ENCODE measurements around the gene CXCL14. TPM values are rescaled to one million over a fixed set of nuclear protein-coding genes. Genes with fewer than 3 reads are reported as not detected.

The CXCL14 gene
- total RNA-seq, 4 donors from 2014 or later: 0.15 to 23.2 (median 3.8) TPM

GRCh38 chr5:135598691-135599395 is 20.1 kb upstream of the CXCL14 start:
- TF ChIP-seq POLR2A (IDR thresholded peaks at IDR 0.05) (no peak), CTCF (IDR thresholded peaks at IDR 0.05) (no peak), EP300 (IDR thresholded peaks at IDR 0.05) (no peak), POLR2AphosphoS5 (IDR thresholded peaks at IDR 0.05) (no peak)
- WGBS, 2 donors (ENCODE audit: low coverage in 1 of 2): 59 to 71% methylated on average over 8 to 9 of the region's 9 CpGs
- Histone ChIP-seq H3K4me3 (no peak overlapping the region), H3K27me3 (peaks cover 8% of the 10 kb centered on the region), H3K9me3 (peaks cover 0 to 6% (median 0%) of the 10 kb centered on the region in 3 donors), H3K4me1 (no peaks in the 10 kb centered on the region), H3K36me3 (no peaks in the 10 kb centered on the region), H3K27ac (no peak overlapping the region)
- ATAC-seq: no peak

- peaks cover 8% of the 10 kb centered on the region for H3K27me3 ChIP-seq
- 82 to 90% methylated on average over 2 to 3 of the region's 3 CpGs for WGBS, 2 donors (ENCODE audit: low coverage in 1 of 2)
- H3K27ac ChIP-seq: no peak overlapping the region
- no peak for TF ChIP-seq POLR2AphosphoS5 (IDR thresholded peaks at IDR 0.05)
- no peak for TF ChIP-seq POLR2A (IDR thresholded peaks at IDR 0.05)
- TF ChIP-seq CTCF (IDR thresholded peaks at IDR 0.05): no peak
- no peak for TF ChIP-seq EP300 (IDR thresholded peaks at IDR 0.05)
- H3K36me3 ChIP-seq: no peaks in the 10 kb centered on the region
- peaks cover 0 to 6% (median 0%) of the 10 kb centered on the region in 3 donors for H3K9me3 ChIP-seq
- H3K4me3 ChIP-seq: no peak overlapping the region
- ATAC-seq: no peak
- no peaks in the 10 kb centered on the region for H3K4me1 ChIP-seq
Measured at GRCh38 chr5:135596788-135597187, 18.0 kb upstream of the CXCL14 start.

GRCh38 chr5:135596157-135596763 is 17.5 kb upstream of the CXCL14 start:
- Histone ChIP-seq H3K36me3 (no peaks in the 10 kb centered on the region), H3K4me3 (no peak overlapping the region)
- no peak for ATAC-seq

GRCh38 chr5:135594416-135594960 is 15.7 kb upstream of the CXCL14 start:
- TF ChIP-seq POLR2AphosphoS5 (IDR thresholded peaks at IDR 0.05): no peak
- TF ChIP-seq CTCF (IDR thresholded peaks at IDR 0.05): no peak
- no peak for TF ChIP-seq POLR2A (IDR thresholded peaks at IDR 0.05)
- no peak for TF ChIP-seq EP300 (IDR thresholded peaks at IDR 0.05)
- no peak overlapping the region for H3K27ac ChIP-seq
- H3K4me3 ChIP-seq: no peak overlapping the region
- no peaks in the 10 kb centered on the region for H3K36me3 ChIP-seq
- no peaks in the 10 kb centered on the region for H3K4me1 ChIP-seq
- 63% methylated on average over 1 of the region's 2 CpGs; no CpG with 5 or more reads in 1 of the 2 donors for WGBS, 2 donors (ENCODE audit: low coverage in 1 of 2)
- no peak for ATAC-seq
- peaks cover 0 to 6% (median 0%) of the 10 kb centered on the region in 3 donors for H3K9me3 ChIP-seq
- peaks cover 15% of the 10 kb centered on the region for H3K27me3 ChIP-seq

More at GRCh38 chr5:135596157-135596763, 17.5 kb upstream of the CXCL14 start:
- 88 to 90% methylated on average over 3 to 5 of the region's 5 CpGs for WGBS, 2 donors (ENCODE audit: low coverage in 1 of 2)
- Histone ChIP-seq H3K27ac (no peak overlapping the region), H3K27me3 (peaks cover 10% of the 10 kb centered on the region), H3K4me1 (no peaks in the 10 kb centered on the region), H3K9me3 (peaks cover 0 to 6% (median 0%) of the 10 kb centered on the region in 3 donors)
- TF ChIP-seq POLR2A (IDR thresholded peaks at IDR 0.05): no peak
- TF ChIP-seq POLR2AphosphoS5 (IDR thresholded peaks at IDR 0.05): no peak
- no peak for TF ChIP-seq CTCF (IDR thresholded peaks at IDR 0.05)
- no peak for TF ChIP-seq EP300 (IDR thresholded peaks at IDR 0.05)
